Karpas-422 (cell line): ENCODE measurements around the gene MLLT1. TPM values are rescaled to one million over a fixed set of nuclear protein-coding genes. Genes with fewer than 3 reads are reported as not detected.

Source experiments
- DNase-seq: peaks from one replicate; pipeline ENCODE4 v3.0.0-alpha.2; 2015
- H2AFZ ChIP-seq: fragments of 200-600 bp; sonication (generic); 2 replicates; pipeline ENCODE4 v1.6.1; 2014; ENCODE audit warnings: antibody characterized with exemption, low read length, mixed read lengths
- H3K27ac ChIP-seq: fragments of 200-600 bp; sonication (generic); 2 replicates; pipeline ENCODE4 v1.5.1; 2014; ENCODE audit warnings: mild to moderate bottlenecking, low read length, moderate library complexity
- H3K27me3 ChIP-seq: fragments of 200-600 bp; sonication (generic); 2 replicates; pipeline ENCODE4 v1.6.1; 2014; ENCODE audit warnings: low read length, mixed read lengths
- H3K36me3 ChIP-seq: fragments of 200-600 bp; sonication (generic); 2 replicates; pipeline ENCODE4 v1.6.1; 2014; ENCODE audit warnings: low read length, mixed read lengths; ENCODE audit not compliant: insufficient read depth
- H3K4me1 ChIP-seq: fragments of 200-600 bp; sonication (generic); 2 replicates; pipeline ENCODE4 v1.6.1; 2014; ENCODE audit warnings: mild to moderate bottlenecking, low read length, mixed read lengths
- H3K4me2 ChIP-seq: fragments of 200-600 bp; sonication (generic); 2 replicates; pipeline ENCODE4 v1.6.1; 2014; ENCODE audit warnings: low read length, low read depth, mild to moderate bottlenecking; ENCODE audit not compliant: poor library complexity, severe bottlenecking
- H3K4me3 ChIP-seq: fragments of 200-600 bp; sonication (generic); 2 replicates; pipeline ENCODE4 v1.5.1; 2014; ENCODE audit warnings: mild to moderate bottlenecking, antibody characterized with exemption, low read length, mixed read lengths
- H3K79me2 ChIP-seq: fragments of 200-600 bp; sonication (generic); 2 replicates; pipeline ENCODE4 v1.6.1; 2014; ENCODE audit warnings: mild to moderate bottlenecking, low read length, mixed read lengths
- H3K9ac ChIP-seq: fragments of 200-600 bp; sonication (generic); 2 replicates; pipeline ENCODE4 v1.6.0; 2014; ENCODE audit warnings: low read length
- H3K9me2 ChIP-seq: fragments of 200-600 bp; sonication (generic), shearing (Covaris generic); replicated peaks from 2 replicates; pipeline ENCODE4 v1.6.0; 2014; ENCODE audit warnings: mild to moderate bottlenecking, low read length, moderate library complexity; ENCODE audit not compliant: insufficient read depth
- H3K9me3 ChIP-seq: fragments of 300-700, 200-600 bp; sonication (generic); 2 replicates; pipeline ENCODE4 v1.6.1; 2014; ENCODE audit warnings: low read length, mixed read lengths
- H4K20me1 ChIP-seq: fragments of 200-600 bp; sonication (generic); 2 replicates; pipeline ENCODE4 v1.6.1; 2014; ENCODE audit warnings: mild to moderate bottlenecking, antibody characterized with exemption, low read length, low read depth; ENCODE audit not compliant: insufficient read depth
- total RNA-seq: library from RNA; depleted of rRNA; stranded (reverse); fragments of >200 nt; shearing (Covaris generic); gene quantifications from 2 replicates; pipeline ENCODE4 v1.2.3, GENCODE V29; 2014; ENCODE audit warnings: low replicate concordance

The MLLT1 gene
- total RNA-seq, 1 experiment from 2014 or later, result 19.5 TPM

DNA sequence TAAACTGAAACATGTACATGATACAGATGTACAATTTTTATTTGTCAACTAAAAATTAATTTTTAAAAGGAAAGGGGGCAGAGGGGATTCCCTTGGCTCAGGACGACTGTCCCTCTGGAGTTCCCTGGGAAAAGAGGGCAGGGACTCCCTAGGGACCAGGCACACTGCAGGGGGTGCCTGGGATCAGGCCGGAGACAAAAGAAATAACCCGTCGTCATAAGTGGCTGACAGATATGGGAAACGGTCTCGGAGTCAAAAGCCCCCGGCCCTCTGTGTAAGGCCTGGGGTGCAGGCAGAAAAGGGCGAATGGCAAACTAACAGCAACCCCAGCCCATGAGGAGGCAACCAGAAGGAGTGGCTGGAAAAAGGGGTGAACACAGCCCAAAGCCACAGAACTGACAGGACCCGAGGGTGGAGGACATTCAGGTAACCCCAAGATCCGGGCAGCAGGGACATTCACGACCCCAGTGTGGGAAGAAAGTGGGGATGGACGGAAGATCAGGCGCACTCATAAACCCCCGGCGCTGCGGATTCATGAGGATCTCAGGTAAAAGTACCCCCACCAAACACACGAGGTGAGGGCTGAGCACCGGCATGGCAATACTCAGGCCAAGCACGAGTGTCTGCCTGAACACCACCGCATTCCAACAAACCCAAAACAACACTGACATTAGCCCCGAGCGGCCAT is 6.7 kb downstream of the MLLT1 start:
- no peak for DNase-seq
- no peak overlapping the region for H2AFZ ChIP-seq
- H3K27ac ChIP-seq, result no peak overlapping the region
- H3K4me2 ChIP-seq, result no peak overlapping the region
- peaks cover 68% of the 10 kb centered on the region for H4K20me1 ChIP-seq
- no peaks in the 10 kb centered on the region for H3K36me3 ChIP-seq
- no peaks in the 10 kb centered on the region for H3K9me2 ChIP-seq
- H3K9ac ChIP-seq, result no peak overlapping the region
- H3K9me3 ChIP-seq, result no peaks in the 10 kb centered on the region
- no peak overlapping the region for H3K4me3 ChIP-seq
- H3K27me3 ChIP-seq, result no peaks in the 10 kb centered on the region
- peaks cover 82% of the 10 kb centered on the region for H3K79me2 ChIP-seq
- H3K4me1 ChIP-seq, result peaks cover 14% of the 10 kb centered on the region

DNA sequence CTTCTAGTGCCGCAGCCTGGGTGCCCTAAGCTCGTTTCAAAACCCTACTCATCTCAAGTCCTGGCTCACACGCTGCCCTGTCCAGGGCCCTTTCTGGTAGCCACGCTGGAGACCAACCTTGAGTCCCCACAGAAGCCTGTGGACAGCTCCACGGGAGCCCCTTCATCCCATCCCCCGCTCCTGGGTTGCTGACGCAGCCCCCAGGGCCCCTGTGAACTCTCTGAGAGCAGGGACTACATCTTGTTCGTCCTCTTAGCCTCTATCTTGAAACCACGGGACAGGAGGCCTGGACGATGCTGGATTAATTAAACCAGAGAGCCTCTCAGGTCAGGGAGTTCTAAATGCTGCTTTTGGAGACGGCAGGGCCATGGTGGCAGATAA is 7.4 kb downstream of the MLLT1 start:
- Histone ChIP-seq H3K4me3 (no peak overlapping the region), H3K9me3 (no peaks in the 10 kb centered on the region), H3K9me2 (no peaks in the 10 kb centered on the region), H3K36me3 (no peaks in the 10 kb centered on the region), H2AFZ (no peak overlapping the region), H3K27ac (no peak overlapping the region), H3K79me2 (peaks cover 82% of the 10 kb centered on the region), H3K9ac (no peak overlapping the region), H3K27me3 (no peaks in the 10 kb centered on the region), H4K20me1 (peaks cover 68% of the 10 kb centered on the region), H3K4me2 (no peak overlapping the region), H3K4me1 (peaks cover 7% of the 10 kb centered on the region)
- DNase-seq, result no peak

DNA sequence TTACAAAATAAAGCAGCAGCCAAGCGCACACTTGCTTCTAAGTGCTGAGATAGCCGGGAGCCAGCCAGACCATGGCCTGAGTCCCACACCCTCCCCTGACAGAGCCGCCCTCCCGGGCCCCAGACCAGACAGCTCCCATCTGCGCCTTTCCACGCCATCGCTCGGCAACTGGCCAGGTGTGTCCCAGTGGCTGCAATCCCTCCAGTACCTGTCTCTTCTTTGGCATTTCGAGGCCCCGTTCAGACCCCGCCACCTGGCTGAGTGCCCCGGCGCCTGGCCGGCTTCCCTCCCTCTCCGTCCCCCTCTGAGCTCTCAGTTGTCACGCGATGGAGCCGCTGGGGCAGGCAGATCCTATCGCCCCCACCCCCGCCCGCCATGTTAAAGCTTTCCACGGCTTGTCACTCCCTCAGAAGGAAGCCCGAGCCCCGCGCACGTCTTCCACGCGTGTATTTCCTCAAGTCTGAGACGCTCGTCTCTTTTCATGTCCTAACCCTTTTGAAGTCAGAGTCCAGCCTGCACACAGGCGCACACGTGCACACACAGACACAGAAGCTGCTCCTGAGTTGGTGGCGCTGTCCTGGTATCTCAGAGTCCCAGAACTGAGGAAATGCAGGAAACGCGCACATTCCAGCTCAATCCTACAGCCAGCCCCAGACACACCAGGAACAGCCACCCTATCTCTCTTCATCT is 7.9 kb downstream of the MLLT1 start:
- no peak overlapping the region for H3K4me3 ChIP-seq
- H2AFZ ChIP-seq, result no peak overlapping the region
- H3K27me3 ChIP-seq, result no peaks in the 10 kb centered on the region
- H3K27ac ChIP-seq, result no peak overlapping the region
- no peak for DNase-seq
- peaks cover 82% of the 10 kb centered on the region for H3K79me2 ChIP-seq
- H3K4me2 ChIP-seq, result no peak overlapping the region
- H3K36me3 ChIP-seq, result no peaks in the 10 kb centered on the region
- H3K4me1 ChIP-seq, result peaks cover 2% of the 10 kb centered on the region
- H3K9ac ChIP-seq, result no peak overlapping the region
- peaks cover 66% of the 10 kb centered on the region for H4K20me1 ChIP-seq
- H3K9me3 ChIP-seq, result no peaks in the 10 kb centered on the region
- H3K9me2 ChIP-seq, result no peaks in the 10 kb centered on the region

DNA sequence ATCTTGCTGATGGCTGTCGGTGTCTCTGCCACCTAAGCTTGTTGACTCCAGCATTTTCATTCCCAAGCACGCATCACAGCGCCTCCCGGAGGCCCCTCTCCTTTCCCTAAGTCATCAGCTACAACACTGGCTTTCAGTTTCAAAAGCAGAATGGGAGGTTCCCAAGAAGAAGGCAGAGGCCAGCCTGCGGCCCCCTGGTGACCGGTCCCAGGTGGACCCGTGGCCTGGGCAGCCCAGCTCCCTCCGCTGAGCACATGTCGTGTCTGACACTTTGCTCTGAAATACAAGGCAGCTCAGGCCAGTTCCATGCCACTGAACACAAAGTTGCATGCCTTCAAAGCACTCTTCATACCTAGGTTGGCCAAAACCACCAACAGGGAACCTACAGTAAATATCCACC is 8.5 kb downstream of the MLLT1 start:
- H2AFZ ChIP-seq, result no peak overlapping the region
- no peak overlapping the region for H3K9ac ChIP-seq
- DNase-seq, result no peak
- H3K36me3 ChIP-seq, result no peaks in the 10 kb centered on the region
- no peaks in the 10 kb centered on the region for H3K9me2 ChIP-seq
- no peaks in the 10 kb centered on the region for H3K4me1 ChIP-seq
- H3K4me3 ChIP-seq, result no peak overlapping the region
- H3K27me3 ChIP-seq, result no peaks in the 10 kb centered on the region
- peaks cover 60% of the 10 kb centered on the region for H4K20me1 ChIP-seq
- peaks cover 79% of the 10 kb centered on the region for H3K79me2 ChIP-seq
- no peak overlapping the region for H3K4me2 ChIP-seq
- no peaks in the 10 kb centered on the region for H3K9me3 ChIP-seq
- no peak overlapping the region for H3K27ac ChIP-seq

DNA sequence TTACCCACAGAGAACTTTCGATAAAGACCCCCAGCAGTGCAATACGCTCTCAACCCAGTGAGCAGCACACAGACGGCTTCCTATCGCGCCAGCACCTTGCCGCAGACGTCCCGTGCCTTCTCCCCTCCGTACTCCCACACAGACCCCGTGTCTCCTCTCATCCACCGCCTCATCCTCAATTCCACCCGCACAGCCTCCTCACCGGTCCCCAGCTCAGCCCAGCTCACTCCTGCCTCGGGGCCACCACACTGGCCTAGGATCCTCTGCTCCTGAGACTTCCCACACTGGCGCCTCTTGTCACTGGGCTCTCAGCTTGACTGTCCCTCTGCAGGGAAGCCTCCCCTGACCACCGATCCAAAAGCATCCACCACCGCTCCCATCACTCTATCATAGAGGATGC is 9.0 kb downstream of the MLLT1 start:
- Histone ChIP-seq H3K9ac (no peak overlapping the region), H3K4me1 (no peaks in the 10 kb centered on the region), H4K20me1 (peaks cover 55% of the 10 kb centered on the region), H3K4me3 (no peak overlapping the region), H3K9me2 (no peaks in the 10 kb centered on the region), H3K79me2 (peaks cover 75% of the 10 kb centered on the region), H3K4me2 (no peak overlapping the region), H3K9me3 (no peaks in the 10 kb centered on the region), H3K27me3 (no peaks in the 10 kb centered on the region), H3K27ac (no peak overlapping the region), H2AFZ (no peak overlapping the region), H3K36me3 (no peaks in the 10 kb centered on the region)
- DNase-seq, result no peak

DNA sequence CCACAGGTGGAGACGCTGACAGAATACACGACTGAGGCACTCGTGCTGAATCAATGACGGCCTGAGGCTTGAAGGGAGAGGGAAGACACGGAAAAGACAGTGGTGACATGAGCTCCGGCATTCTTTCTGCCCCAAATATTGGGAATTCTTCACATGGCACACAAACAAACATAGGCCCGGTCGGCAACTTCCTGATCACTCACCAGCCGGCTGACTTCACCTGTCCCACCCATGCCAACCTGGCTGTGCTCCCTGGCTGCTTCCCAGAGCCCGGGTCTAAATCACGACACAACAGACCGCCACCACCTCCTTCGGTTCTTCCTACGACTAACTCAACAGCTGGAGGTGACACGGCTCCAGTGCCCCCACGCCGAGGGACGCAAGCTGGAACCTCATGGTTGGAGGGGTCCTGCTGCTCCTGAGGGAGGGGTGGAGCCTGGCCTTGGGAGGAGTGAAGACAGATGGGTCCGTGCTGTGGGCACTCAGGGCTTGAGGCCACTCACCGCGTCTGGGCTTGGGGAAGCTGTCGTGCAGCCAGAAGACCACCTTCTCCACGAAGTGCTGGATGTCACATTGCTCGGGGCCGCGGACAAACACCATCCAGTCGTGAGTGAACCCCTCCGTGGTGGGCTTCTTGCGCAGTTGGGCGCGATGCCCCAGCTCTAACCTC is 9.6 kb downstream of the MLLT1 start:
- H3K79me2 ChIP-seq, result peaks cover 69% of the 10 kb centered on the region
- no peak overlapping the region for H3K4me3 ChIP-seq
- H3K9ac ChIP-seq, result no peak overlapping the region
- no peaks in the 10 kb centered on the region for H3K9me3 ChIP-seq
- H3K27me3 ChIP-seq, result no peaks in the 10 kb centered on the region
- DNase-seq, result no peak
- no peaks in the 10 kb centered on the region for H3K9me2 ChIP-seq
- H3K4me1 ChIP-seq, result no peaks in the 10 kb centered on the region
- no peak overlapping the region for H3K4me2 ChIP-seq
- peaks cover 50% of the 10 kb centered on the region for H4K20me1 ChIP-seq
- no peak overlapping the region for H2AFZ ChIP-seq
- H3K27ac ChIP-seq, result no peak overlapping the region
- H3K36me3 ChIP-seq, result no peaks in the 10 kb centered on the region

DNA sequence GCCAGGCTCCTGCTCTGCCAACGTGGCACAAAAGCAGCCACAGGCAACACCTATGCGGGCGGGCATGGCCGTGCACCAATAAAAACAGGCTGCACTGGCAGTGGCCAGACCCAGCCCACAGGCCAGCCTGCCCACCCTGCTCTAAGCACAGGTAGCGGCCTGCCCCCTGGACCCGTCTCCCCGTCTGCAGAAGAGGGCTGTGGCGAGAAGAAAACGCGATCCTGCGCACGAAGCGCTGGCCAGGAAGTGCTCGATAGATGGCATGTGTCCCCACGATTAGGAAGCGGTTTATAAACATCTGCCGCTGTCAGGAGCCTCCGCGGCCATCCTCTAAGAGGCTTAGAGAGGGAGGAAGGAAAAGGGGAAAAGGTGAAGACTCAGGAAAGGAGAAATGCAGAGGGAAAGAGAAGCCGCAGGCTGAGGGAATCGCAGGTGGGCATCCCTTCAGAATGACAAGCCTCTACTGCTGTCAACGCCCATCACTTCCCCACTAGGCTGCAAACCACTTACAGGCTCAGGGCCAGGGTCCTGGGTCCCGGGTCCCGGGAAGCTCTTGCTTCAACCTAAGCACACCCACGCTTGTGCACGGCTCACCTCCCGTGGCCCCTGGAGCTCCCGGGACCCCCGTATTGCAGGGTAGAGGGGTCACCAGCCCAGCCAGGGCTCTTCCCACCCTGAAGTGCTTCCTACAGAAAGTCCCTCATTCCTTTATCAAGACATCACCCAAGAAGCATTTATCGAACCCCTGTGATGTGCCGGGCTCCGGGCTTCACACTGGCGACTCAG is 10.5 kb downstream of the MLLT1 start:
- H3K4me3 ChIP-seq, result no peak overlapping the region
- no peak for DNase-seq

DNA sequence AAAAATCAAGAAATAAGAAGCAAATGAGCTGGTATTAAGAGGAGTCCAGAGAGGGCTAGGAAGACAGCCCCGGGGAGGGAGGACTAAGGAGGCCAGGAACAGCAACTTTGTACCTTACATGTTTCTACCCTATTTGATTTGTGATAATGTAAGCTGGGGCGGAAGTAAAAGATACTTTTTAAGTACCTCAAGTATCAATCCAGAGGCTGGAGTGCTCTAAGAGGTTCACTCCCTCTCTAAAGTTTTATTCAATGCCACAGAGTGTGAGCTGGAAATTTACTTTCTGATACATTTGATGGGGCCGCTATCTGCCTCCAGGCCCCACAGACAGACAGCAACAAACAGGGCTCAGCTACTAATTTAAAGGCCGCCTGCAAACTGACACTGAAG is 11.4 kb downstream of the MLLT1 start:
- DNase-seq, result no peak
- no peak overlapping the region for H2AFZ ChIP-seq
- H3K79me2 ChIP-seq, result peaks cover 64% of the 10 kb centered on the region
- H3K9me3 ChIP-seq, result no peaks in the 10 kb centered on the region
- no peaks in the 10 kb centered on the region for H3K9me2 ChIP-seq
- no peaks in the 10 kb centered on the region for H3K27me3 ChIP-seq
- no peak overlapping the region for H3K27ac ChIP-seq
- H3K4me2 ChIP-seq, result no peak overlapping the region
- H3K4me3 ChIP-seq, result no peak overlapping the region
- no peaks in the 10 kb centered on the region for H3K36me3 ChIP-seq
- H3K9ac ChIP-seq, result no peak overlapping the region
- no peaks in the 10 kb centered on the region for H3K4me1 ChIP-seq
- H4K20me1 ChIP-seq, result peaks cover 45% of the 10 kb centered on the region

More for the DNA sequence above, 10.5 kb downstream of the MLLT1 start:
- H3K4me1 ChIP-seq, result no peaks in the 10 kb centered on the region
- H3K36me3 ChIP-seq, result no peaks in the 10 kb centered on the region
- H2AFZ ChIP-seq, result no peak overlapping the region
- peaks cover 47% of the 10 kb centered on the region for H4K20me1 ChIP-seq
- no peaks in the 10 kb centered on the region for H3K9me3 ChIP-seq
- no peak overlapping the region for H3K27ac ChIP-seq
- peaks cover 68% of the 10 kb centered on the region for H3K79me2 ChIP-seq
- no peaks in the 10 kb centered on the region for H3K9me2 ChIP-seq
- H3K9ac ChIP-seq, result no peak overlapping the region
- H3K4me2 ChIP-seq, result no peak overlapping the region
- no peaks in the 10 kb centered on the region for H3K27me3 ChIP-seq
